Astrocyte (in vitro differentiated cells and primary cell): ENCODE data around the gene ATP11A. TPM values are rescaled to one million over a fixed set of nuclear protein-coding genes. Genes with fewer than 3 reads are reported as not detected.

Source experiments
- DNase-seq: peaks from one replicate; pipeline ENCODE4 v3.0.0-alpha.2; 2010; ENCODE audit warnings: low read depth
- FAIRE-seq: peaks from 2 replicates; lab custom pipeline; 2011; peaks lifted over from hg19 to GRCh38; lab: Jason Lieb, UNC
- H2AFZ ChIP-seq: 2 replicates; pipeline ENCODE4 v1.6.0; 2012; ENCODE audit warnings: low read depth, low read length, inconsistent platforms
- H3K27ac ChIP-seq: 2 replicates; pipeline ENCODE4 v1.5.1; 2011; ENCODE audit warnings: low read depth, low read length, inconsistent platforms
- H3K27me3 ChIP-seq: 2 replicates; pipeline ENCODE4 v1.6.0; 2011; ENCODE audit warnings: low read length, inconsistent platforms; ENCODE audit not compliant: insufficient read depth
- H3K36me3 ChIP-seq: 2 replicates; pipeline ENCODE4 v1.5.1; 2011; ENCODE audit warnings: low read length, inconsistent platforms; ENCODE audit not compliant: insufficient read depth
- H3K4me1 ChIP-seq: 2 replicates; pipeline ENCODE4 v1.5.1; 2011; ENCODE audit warnings: low read length, inconsistent platforms; ENCODE audit not compliant: insufficient read depth
- H3K4me2 ChIP-seq: 2 replicates; pipeline ENCODE4 v1.6.0; 2012; ENCODE audit warnings: low read length, inconsistent platforms
- H3K4me3 ChIP-seq: 2 replicates; pipeline ENCODE4 v1.5.1; 2011; ENCODE audit warnings: low read depth, mild to moderate bottlenecking, low read length, inconsistent platforms; ENCODE audit not compliant: insufficient read depth
- H3K79me2 ChIP-seq: 2 replicates; pipeline ENCODE4 v1.6.0; 2012; ENCODE audit warnings: mild to moderate bottlenecking, low read length, inconsistent platforms; ENCODE audit not compliant: insufficient read depth
- H3K9ac ChIP-seq: 2 replicates; pipeline ENCODE4 v1.6.0; 2012; ENCODE audit warnings: mild to moderate bottlenecking, low read length, inconsistent platforms
- H3K9me3 ChIP-seq: 2 replicates; pipeline ENCODE4 v1.5.1; 2012; ENCODE audit warnings: low read depth, mild to moderate bottlenecking, low read length, inconsistent platforms; ENCODE audit not compliant: insufficient read depth
- H4K20me1 ChIP-seq: 2 replicates; pipeline ENCODE4 v1.6.0; 2012; ENCODE audit warnings: low read length, inconsistent platforms; ENCODE audit not compliant: insufficient read depth
- H3K27ac Mint-ChIP-seq: one replicate; pipeline ENCODE4 v1.8.0; 2021; ENCODE audit warnings: mild to moderate bottlenecking, mixed read lengths; ENCODE audit not compliant: unreplicated experiment
- H3K27me3 Mint-ChIP-seq: one replicate; pipeline ENCODE4 v1.8.0; 2021; ENCODE audit warnings: low read depth, mixed read lengths; ENCODE audit not compliant: unreplicated experiment
- H3K36me3 Mint-ChIP-seq: one replicate; pipeline ENCODE4 v1.8.0; 2021; ENCODE audit warnings: low read depth, mixed read lengths; ENCODE audit not compliant: unreplicated experiment
- H3K4me1 Mint-ChIP-seq: one replicate; pipeline ENCODE4 v1.8.0; 2021; ENCODE audit warnings: low read depth, mixed read lengths; ENCODE audit not compliant: unreplicated experiment
- H3K4me3 Mint-ChIP-seq: one replicate; pipeline ENCODE4 v1.8.0; 2021; ENCODE audit warnings: mild to moderate bottlenecking, moderate library complexity, mixed read lengths; ENCODE audit not compliant: unreplicated experiment
- H3K9me3 Mint-ChIP-seq: one replicate; pipeline ENCODE4 v1.8.0; 2021; ENCODE audit warnings: mild to moderate bottlenecking, mixed read lengths; ENCODE audit not compliant: unreplicated experiment
- EZH2 ChIP-seq: IDR thresholded peaks from 2 replicates; pipeline ENCODE4 v1.6.1; 2012; ENCODE audit warnings: mild to moderate bottlenecking, low read length, inconsistent platforms; ENCODE audit not compliant: insufficient read depth
- total RNA-seq: library from RNA; stranded (reverse); gene quantifications from 2 replicates; pipeline ENCODE4 v1.2.1, GENCODE V29; 2021
- TF ChIP-seq, protein P1 (sequence below): IDR thresholded peaks from 2 replicates; pipeline ENCODE4 v1.5.1; 2011; ENCODE audit warnings: low read depth, mild to moderate bottlenecking, inconsistent platforms, low read length, moderate library complexity; ENCODE audit not compliant: insufficient read depth

The ATP11A gene
- total RNA-seq, 1 donor from 2014 or later: 38.9 TPM

- no peaks in the 10 kb centered on the region for H3K9me3 Mint-ChIP-seq
- no peaks in the 10 kb centered on the region for H3K79me2 ChIP-seq
- no peak overlapping the region for H3K9ac ChIP-seq
- peaks cover 3% of the 10 kb centered on the region for H3K27me3 ChIP-seq
- no peak overlapping the region for H3K4me3 Mint-ChIP-seq
- H3K27ac ChIP-seq: no peak overlapping the region
- H3K27ac Mint-ChIP-seq: no peak overlapping the region
- no peak for FAIRE-seq
- H4K20me1 ChIP-seq: peaks cover 12% of the 10 kb centered on the region
- H3K36me3 Mint-ChIP-seq: no peaks in the 10 kb centered on the region
- H3K4me1 Mint-ChIP-seq: peaks cover 25% of the 10 kb centered on the region
- TF ChIP-seq, protein P1, sequence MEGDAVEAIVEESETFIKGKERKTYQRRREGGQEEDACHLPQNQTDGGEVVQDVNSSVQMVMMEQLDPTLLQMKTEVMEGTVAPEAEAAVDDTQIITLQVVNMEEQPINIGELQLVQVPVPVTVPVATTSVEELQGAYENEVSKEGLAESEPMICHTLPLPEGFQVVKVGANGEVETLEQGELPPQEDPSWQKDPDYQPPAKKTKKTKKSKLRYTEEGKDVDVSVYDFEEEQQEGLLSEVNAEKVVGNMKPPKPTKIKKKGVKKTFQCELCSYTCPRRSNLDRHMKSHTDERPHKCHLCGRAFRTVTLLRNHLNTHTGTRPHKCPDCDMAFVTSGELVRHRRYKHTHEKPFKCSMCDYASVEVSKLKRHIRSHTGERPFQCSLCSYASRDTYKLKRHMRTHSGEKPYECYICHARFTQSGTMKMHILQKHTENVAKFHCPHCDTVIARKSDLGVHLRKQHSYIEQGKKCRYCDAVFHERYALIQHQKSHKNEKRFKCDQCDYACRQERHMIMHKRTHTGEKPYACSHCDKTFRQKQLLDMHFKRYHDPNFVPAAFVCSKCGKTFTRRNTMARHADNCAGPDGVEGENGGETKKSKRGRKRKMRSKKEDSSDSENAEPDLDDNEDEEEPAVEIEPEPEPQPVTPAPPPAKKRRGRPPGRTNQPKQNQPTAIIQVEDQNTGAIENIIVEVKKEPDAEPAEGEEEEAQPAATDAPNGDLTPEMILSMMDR: no peak
- no peak for TF ChIP-seq EZH2
- peaks cover 24% of the 10 kb centered on the region for H3K4me1 ChIP-seq
- H3K9me3 ChIP-seq: no peaks in the 10 kb centered on the region
- H3K27me3 Mint-ChIP-seq: no peaks in the 10 kb centered on the region
- no peak overlapping the region for H3K4me3 ChIP-seq
- H3K4me2 ChIP-seq: peak overlapping the region; percentile 44
- no peak overlapping the region for H2AFZ ChIP-seq
- no peak for DNase-seq
- no peaks in the 10 kb centered on the region for H3K36me3 ChIP-seq
Observed at GRCh38 chr13:112726016-112726767, 36.4 kb downstream of the ATP11A start.

GRCh38 chr13:112727581-112727980 lies 37.7 kb downstream of the ATP11A start:
- no peak overlapping the region for H3K4me3 Mint-ChIP-seq
- no peak overlapping the region for H2AFZ ChIP-seq
- H3K36me3 ChIP-seq: no peaks in the 10 kb centered on the region
- no peak for TF ChIP-seq EZH2
- TF ChIP-seq, protein P1: no peak
- H3K4me2 ChIP-seq: no peak overlapping the region
- no peak overlapping the region for H3K27ac Mint-ChIP-seq
- H3K79me2 ChIP-seq: no peaks in the 10 kb centered on the region
- FAIRE-seq (no peak), DNase-seq (no peak)
- H3K27me3 ChIP-seq: peaks cover 3% of the 10 kb centered on the region
- H3K27me3 Mint-ChIP-seq: no peaks in the 10 kb centered on the region
- no peaks in the 10 kb centered on the region for H3K36me3 Mint-ChIP-seq
- peaks cover 18% of the 10 kb centered on the region for H3K4me1 Mint-ChIP-seq
- peaks cover 15% of the 10 kb centered on the region for H3K4me1 ChIP-seq
- H3K9ac ChIP-seq: no peak overlapping the region
- no peak overlapping the region for H3K4me3 ChIP-seq
- H3K27ac ChIP-seq: no peak overlapping the region
- no peaks in the 10 kb centered on the region for H3K9me3 ChIP-seq
- H3K9me3 Mint-ChIP-seq: no peaks in the 10 kb centered on the region
- peaks cover 17% of the 10 kb centered on the region for H4K20me1 ChIP-seq
